Nephron (organoid): ENCODE measurements around the gene ALS2CL.
A peak's percentile ranks its signal among the peaks of the same experiment; 100 is the strongest.

Experiments used
- H3K27ac Mint-ChIP-seq, 3 experiments: 2 replicates each; pipeline ENCODE4 v1.8.0; 2020; ENCODE audit warnings: mixed read lengths in 3 of 3, mild to moderate bottlenecking in 2 of 3, moderate library complexity in 1 of 3
- H3K27me3 Mint-ChIP-seq: 2 replicates; pipeline ENCODE4 v1.8.0; 2021; ENCODE audit warnings: low read depth, mild to moderate bottlenecking, moderate library complexity, mixed read lengths
- H3K36me3 Mint-ChIP-seq: 2 replicates; pipeline ENCODE4 v1.8.0; 2020; ENCODE audit warnings: low read depth, mixed read lengths
- H3K4me1 Mint-ChIP-seq: 2 replicates; pipeline ENCODE4 v1.8.0; 2020; ENCODE audit warnings: mixed read lengths
- H3K4me3 Mint-ChIP-seq, 3 experiments: 2 replicates each; pipeline ENCODE4 v1.8.0; 2020; ENCODE audit warnings: mild to moderate bottlenecking in 3 of 3, mixed read lengths in 3 of 3, moderate library complexity in 2 of 3
- H3K9me3 Mint-ChIP-seq: 2 replicates; pipeline ENCODE4 v1.8.0; 2020; ENCODE audit warnings: mixed read lengths
- CTCF ChIP-seq, 3 experiments: fragments of 200-600 bp; sonication (generic); IDR thresholded peaks; one replicate each; pipeline ENCODE4 v1.5.0; 2021; ENCODE audit warnings: antibody characterized with exemption in 3 of 3; ENCODE audit not compliant: unreplicated experiment in 3 of 3

The ALS2CL gene

GRCh38 chr3:46678280-46678679 lies 15.2 kb downstream of the ALS2CL start:
- Mint-ChIP-seq H3K4me1 (peaks cover 6% of the 10 kb centered on the region), H3K4me3 (no peak overlapping the region)

GRCh38 chr3:46677411-46677726 lies 16.1 kb downstream of the ALS2CL start:
- Mint-ChIP-seq H3K9me3 (no peaks in the 10 kb centered on the region), H3K4me1 (peaks cover 6% of the 10 kb centered on the region), H3K27ac (peak overlapping the region; percentile 33 to 75 (median 69)), H3K4me3 (no peak overlapping the region), H3K27me3 (peaks cover 28% of the 10 kb centered on the region), H3K36me3 (no peaks in the 10 kb centered on the region)
- no peak for TF ChIP-seq CTCF (IDR thresholded peaks at IDR 0.05; ENCODE audit: unreplicated experiment in 3 of 3)

More at GRCh38 chr3:46678280-46678679, 15.2 kb downstream of the ALS2CL start:
- no peak overlapping the region for H3K27ac Mint-ChIP-seq
- H3K9me3 Mint-ChIP-seq: no peaks in the 10 kb centered on the region
- TF ChIP-seq CTCF (IDR thresholded peaks at IDR 0.05; ENCODE audit: unreplicated experiment in 3 of 3): no peak
- H3K36me3 Mint-ChIP-seq: no peaks in the 10 kb centered on the region
- H3K27me3 Mint-ChIP-seq: peaks cover 26% of the 10 kb centered on the region

- Mint-ChIP-seq H3K36me3 (no peaks in the 10 kb centered on the region), H3K9me3 (no peaks in the 10 kb centered on the region), H3K4me3 (no peak overlapping the region), H3K4me1 (peaks cover 6% of the 10 kb centered on the region), H3K27ac (peak overlapping the region in 2 of 3 experiments; percentile 33 to 75), H3K27me3 (peaks cover 33% of the 10 kb centered on the region)
- no peak for TF ChIP-seq CTCF (IDR thresholded peaks at IDR 0.05; ENCODE audit: unreplicated experiment in 3 of 3)
These were observed 16.7 kb downstream of the ALS2CL start for GRCh38 chr3:46676601-46677410.

- H3K9me3 Mint-ChIP-seq: no peaks in the 10 kb centered on the region
- H3K27me3 Mint-ChIP-seq: peaks cover 39% of the 10 kb centered on the region
- H3K36me3 Mint-ChIP-seq: no peaks in the 10 kb centered on the region
- H3K27ac Mint-ChIP-seq: no peak overlapping the region
- H3K4me1 Mint-ChIP-seq: peaks cover 6% of the 10 kb centered on the region
- no peak overlapping the region for H3K4me3 Mint-ChIP-seq
- no peak for TF ChIP-seq CTCF (IDR thresholded peaks at IDR 0.05; ENCODE audit: unreplicated experiment in 3 of 3)
These were observed 17.5 kb downstream of the ALS2CL start for GRCh38 chr3:46675843-46676567.

- H3K4me1 Mint-ChIP-seq: peaks cover 6% of the 10 kb centered on the region
- H3K9me3 Mint-ChIP-seq: no peaks in the 10 kb centered on the region
- no peaks in the 10 kb centered on the region for H3K36me3 Mint-ChIP-seq
- TF ChIP-seq CTCF (IDR thresholded peaks at IDR 0.05; ENCODE audit: unreplicated experiment in 3 of 3): no peak
- no peak overlapping the region for H3K27ac Mint-ChIP-seq
- H3K27me3 Mint-ChIP-seq: peaks cover 42% of the 10 kb centered on the region
- no peak overlapping the region for H3K4me3 Mint-ChIP-seq
These were observed 18.1 kb downstream of the ALS2CL start for GRCh38 chr3:46675426-46675825.
